UCSD-AML1 (cell line): ENCODE data around the gene HIP1.
"Not testable (repeated sequence)": the region's sequence is repeated elsewhere in the genome, so short reads cannot be mapped to it uniquely, and the experiment has no call there.

Experiments
- DNase-seq: peaks from one replicate; lab custom pipeline; 2025; ENCODE audit not compliant: unreplicated experiment; lab: John Stamatoyannopoulos, UW

Gene HIP1

DNA sequence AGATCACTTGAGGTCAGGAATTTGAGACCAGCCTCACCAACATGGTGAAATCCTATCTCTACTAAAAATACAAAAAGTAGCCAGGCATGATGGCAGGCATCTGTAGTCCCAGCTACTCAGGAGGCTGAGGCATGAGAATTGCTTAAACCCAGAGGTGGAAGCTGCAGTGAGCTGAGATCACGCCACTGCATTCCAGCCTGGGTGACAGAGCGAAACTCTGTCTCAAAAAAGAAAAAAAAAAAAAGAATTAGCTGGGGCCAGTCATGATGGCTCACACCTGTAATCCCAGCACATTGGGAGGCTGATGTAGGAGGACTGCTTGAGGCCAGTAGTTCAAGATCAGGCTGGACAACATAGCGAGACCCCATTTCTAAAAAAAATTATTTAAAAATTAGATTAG lies 21.0 kb downstream of the HIP1 start:
- DNase-seq: not testable (repeated sequence)

DNA sequence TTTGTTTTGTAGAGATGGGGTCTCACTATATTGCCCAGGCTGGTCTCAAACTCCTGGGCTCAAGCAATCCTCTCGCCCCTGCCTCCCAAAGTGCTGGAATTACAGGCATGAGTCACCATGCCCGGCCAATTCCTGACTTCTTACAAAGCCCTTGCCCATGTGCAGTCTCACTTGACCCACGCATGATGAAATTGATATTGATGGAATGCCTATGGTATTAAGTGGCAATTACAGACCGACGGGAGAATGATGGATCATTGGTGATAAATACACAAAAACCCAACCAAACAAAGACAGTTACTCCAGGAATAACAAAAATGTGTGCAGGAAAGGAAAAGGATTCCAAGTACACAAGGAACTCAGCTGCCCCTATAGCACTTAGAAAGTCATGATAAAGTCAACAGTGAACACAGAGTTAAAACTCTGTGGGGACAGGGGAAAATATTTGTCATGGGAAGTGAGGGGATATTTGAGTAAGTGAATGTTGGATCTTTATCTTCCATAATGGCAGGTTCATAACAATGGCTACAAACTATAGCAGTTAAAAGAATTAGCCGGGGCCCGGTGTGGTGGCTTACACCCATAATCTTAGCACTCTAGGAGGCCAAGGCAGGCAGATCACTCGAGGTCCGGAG lies 21.6 kb downstream of the HIP1 start:
- DNase-seq: no peak

DNA sequence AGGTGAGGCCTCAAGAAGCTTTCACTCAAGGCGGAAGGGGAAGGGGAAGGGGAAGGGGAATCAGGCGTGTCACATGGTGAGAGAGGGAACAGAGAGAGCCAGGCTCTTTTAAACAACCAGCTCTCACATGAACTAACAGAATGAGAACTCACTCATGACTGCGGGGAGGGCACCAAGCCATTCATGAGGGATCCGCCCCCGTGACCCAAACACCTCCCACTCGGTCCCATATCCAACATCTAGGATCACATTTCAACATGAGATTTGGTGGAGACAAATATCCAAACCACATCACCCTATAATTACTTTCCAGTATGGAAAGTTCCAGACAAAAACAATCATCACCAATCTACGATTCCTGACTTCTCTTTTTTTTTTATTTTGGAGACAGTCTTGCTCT lies 22.9 kb downstream of the HIP1 start:
- no peak for DNase-seq

DNA sequence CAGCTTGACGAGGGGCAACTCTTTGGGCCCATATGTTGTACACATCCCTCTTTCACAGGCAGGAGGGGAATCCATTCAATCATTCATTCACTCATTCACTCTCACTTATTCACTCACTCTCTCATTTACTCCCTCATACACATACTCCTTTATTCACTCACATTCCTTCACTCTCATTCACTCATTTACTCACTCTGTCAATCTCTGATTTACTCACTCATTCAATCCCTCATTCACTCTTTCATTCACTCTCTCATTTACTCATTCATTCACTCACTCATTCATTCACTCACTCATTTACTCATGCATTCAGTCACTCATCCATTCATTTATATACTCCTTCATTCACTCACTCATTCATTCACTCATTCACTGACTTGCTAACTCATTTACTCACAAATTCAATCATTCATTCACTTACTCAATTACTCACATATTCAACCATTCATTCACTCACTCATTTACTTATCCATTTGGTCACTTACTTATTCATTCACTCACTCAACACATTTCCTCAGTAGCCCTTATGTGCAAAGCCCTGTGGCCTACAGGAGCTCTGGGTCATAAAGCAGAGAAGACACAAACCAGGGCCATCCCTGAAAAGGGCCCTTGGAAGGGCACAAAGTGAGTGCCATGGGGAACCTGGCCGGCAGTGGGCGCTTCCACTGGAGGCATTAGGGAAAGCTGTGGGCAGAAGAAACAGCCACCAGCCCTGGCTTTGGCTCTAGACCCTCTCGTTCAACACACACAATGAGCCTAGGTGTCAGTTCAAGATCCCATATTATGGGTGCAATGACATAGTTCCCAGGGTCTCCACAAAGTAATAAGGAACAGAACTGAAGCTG lies 26.0 kb downstream of the HIP1 start:
- DNase-seq: no peak

DNA sequence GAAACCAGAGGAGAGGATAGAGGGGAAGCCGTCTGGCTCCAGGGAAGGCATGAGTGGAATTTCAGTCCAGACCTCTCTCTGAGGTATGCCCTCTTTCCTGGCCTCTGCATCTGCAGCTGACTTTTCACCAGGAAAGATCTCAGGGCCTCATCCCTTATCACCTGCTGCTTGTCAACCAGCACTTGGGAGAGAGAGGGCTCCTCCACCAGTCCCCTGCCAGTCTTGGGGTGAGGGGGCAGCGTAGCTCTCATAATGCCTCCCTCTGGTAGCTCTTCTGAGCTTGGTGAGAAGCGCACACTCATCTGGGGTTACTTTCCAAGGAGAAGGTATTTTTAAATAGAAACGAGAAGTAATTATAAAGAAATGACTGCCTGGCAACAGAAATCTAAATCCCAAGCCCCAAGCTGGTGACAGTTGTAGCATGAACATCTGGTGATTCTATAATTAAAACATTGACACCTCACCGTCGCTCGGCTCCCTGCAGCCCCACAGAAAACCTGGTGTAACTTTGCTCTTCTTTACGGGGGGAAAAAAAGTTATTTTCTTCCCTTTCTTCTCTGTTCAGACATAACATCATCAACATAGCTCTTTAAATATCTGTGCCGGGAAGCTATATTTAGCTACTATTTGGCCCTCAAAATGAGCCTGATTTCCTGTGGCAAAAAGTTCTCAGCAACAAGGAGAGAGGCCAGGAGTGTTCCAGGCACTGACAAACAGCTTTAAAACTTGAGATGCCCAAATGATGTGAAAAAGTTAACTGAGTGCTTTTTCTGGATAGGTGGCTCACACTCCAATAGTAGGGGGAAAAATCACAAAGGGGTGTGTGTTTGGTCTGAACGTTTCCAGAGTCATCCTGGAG lies 26.9 kb downstream of the HIP1 start:
- DNase-seq: no peak

DNA sequence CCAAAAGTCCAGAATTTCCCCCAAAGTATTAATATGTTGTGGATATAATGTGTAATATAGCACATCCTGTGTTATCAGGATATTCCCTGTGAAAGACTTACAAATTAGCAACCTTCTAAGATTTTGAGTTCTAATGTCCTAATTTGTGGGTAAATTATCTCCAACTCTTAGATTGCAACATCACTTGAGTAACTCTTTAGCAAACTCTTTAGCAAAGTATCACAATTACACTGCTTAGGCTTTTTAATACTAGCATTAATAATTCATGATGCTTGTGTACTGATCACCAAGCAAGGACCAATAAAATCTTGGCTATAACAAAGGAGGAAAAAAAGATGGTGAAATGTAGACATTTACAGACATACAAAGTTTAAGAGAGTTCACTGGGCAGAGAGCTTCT lies 27.7 kb downstream of the HIP1 start:
- DNase-seq: no peak

DNA sequence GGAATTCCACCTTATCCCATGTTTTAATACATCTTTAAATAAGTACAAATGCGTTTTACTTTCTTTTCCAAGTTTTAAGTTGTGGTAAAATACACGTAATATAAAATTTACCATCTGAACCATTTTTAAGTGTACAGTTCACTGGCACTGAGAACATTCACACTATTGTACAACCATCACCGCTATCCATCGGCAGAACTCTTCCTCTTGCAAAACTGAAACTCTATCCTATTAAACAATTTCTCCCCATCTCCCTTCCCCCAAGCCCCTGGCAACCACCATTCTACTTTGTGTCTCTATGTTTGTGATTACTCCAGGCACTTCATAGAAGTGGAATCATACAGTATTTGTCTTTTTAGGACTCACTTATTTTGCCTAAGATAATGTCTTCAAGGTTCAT lies 33.8 kb downstream of the HIP1 start:
- no peak for DNase-seq

DNA sequence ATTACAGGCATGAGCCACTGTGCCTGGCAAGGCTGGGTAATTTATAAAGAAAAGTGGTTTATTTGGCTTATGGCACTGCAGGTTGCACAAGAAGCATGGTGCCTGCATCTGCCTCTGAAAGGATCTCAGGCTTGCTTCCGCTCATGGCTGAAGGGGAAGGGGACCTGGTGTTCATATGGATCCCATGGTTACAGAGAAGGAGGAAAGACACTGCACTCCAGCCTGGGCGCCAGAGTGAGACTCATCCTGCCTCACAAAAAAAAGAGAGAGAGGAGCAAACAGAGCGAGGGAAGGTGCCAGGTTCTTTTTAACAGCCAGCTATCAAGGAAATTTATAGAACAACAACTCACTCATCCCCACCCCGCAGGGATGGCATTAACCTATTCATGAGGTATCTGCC lies 36.2 kb downstream of the HIP1 start:
- no peak for DNase-seq

DNA sequence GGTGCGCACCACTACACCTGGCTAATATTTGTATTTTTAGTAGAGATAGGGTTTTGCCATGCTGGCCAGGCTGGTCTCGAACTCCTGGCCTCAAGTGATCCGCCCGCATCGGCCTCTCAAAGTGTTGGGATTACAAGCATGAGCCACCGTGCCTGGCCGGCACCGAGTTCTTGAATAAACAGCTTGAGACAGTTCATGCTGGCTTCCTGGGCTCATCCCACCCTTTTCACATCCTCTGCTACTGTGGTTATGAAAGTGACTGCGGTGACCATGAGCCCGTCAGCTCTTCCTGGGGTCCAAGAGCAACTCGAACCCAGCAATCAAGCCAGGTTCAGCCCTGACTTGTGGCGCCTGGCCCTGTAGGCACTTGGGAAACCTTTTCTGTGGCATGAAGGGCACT lies 38.7 kb downstream of the HIP1 start:
- no peak for DNase-seq

DNA sequence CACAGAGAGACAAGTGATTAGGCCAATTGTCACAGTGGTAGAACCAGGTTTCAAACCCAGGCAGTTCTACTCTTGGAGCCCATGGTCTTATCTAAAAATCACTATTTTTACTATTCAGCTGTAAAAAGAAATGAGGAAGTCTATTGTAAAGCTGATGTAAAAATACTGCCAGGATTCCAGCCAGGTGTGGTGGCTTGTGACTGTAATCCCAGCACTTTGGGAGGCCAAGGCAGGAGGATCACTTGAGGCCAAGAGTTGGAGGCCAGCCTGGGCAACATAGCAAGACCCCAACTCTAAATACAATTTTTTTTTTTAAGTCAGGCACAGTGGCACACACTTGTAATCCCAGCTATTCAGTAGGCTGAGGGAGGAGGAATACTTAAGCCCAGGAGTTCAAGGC lies 40.4 kb downstream of the HIP1 start:
- no peak for DNase-seq

DNA sequence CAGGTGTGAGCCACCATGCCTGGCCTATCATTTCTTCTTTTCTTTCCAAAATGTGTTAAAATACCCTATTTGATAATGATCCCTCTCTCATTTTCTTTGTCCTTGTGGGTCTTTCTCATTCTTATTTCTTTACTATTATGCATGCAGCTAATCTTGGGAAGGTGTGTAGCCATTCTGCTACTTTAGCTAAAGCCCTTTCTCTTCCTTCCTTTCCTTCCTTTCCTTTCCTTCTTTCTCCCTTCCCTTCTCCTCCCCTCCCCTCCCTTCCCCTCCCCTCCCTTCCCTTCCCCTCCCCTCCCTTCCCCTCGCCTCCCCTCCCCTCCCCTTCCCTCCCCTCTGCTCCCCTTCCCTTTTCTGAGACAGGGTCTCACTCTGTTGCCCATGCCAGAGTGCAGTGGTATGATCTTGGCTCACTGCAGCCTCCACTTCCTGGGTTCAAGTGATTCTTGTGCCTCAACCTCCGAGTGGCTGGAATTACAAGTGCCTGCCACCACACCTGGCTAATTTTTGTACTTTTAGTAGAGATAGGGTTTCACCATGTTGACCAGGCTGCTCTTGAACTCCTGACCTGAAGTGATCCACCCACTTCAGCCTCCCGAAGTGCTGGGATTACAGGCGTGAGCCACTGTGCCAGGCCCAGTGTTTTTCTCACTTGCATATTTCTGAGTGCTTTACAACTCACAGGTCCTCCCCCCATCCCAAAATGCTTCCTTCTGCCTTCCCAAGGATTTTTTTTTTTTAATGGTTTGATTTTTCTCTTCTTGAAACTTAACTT lies 42.3 kb downstream of the HIP1 start:
- no peak for DNase-seq

DNA sequence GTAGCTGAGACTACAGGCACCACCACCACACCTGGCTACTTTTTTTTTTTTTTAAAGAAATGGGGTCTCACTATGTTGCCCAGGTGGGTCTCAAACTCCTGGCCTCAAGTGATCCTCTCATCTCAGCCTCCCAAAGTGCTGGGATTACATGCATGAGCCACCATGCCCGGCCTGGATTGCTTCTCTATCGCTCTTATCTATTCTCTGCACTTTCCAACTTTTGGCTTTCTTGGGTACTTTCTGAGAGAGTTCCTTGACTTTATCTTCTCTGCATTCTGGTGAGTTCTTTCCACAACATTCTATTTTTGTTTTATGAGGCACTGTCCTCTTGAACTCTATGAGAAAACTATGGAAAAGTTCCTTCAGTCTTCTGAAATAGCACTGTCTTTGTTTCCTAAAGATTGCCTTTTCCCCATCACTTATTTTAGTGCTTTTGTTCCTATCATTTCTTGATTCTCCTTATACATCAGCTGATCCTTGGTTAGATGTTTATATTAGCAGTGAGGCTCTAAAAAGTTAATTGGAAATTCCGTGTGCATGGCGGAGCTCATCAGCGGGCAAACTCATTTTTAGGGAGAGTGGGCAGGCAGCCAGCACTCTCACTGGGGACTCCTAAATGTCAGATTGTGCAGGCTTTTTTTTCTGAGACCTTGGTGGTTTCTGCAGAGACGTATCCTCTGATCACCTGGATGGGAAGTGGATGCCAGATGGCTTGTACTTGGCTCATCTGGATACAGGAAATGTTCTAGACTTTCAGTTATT lies 43.9 kb downstream of the HIP1 start:
- DNase-seq: no peak

DNA sequence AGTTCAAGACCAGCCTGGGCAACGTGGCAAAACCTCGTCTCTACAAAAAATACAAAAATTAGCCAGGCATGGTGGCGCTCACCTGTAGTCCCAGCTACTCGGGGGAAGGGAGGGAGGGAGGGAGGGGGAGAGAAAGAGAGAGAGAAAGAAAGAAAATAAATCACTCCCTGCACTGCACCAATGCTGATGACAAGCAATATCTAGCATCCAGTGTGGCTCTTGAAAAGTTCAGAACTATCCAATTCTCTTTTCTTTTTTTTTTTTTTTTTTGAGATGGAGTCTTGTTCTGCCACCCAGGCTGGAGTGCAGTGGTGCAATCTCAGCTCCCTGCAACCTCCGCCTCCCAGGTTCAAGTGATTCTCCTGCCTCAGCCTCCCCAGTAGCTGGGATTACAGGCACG lies 45.1 kb downstream of the HIP1 start:
- not testable (repeated sequence) for DNase-seq

DNA sequence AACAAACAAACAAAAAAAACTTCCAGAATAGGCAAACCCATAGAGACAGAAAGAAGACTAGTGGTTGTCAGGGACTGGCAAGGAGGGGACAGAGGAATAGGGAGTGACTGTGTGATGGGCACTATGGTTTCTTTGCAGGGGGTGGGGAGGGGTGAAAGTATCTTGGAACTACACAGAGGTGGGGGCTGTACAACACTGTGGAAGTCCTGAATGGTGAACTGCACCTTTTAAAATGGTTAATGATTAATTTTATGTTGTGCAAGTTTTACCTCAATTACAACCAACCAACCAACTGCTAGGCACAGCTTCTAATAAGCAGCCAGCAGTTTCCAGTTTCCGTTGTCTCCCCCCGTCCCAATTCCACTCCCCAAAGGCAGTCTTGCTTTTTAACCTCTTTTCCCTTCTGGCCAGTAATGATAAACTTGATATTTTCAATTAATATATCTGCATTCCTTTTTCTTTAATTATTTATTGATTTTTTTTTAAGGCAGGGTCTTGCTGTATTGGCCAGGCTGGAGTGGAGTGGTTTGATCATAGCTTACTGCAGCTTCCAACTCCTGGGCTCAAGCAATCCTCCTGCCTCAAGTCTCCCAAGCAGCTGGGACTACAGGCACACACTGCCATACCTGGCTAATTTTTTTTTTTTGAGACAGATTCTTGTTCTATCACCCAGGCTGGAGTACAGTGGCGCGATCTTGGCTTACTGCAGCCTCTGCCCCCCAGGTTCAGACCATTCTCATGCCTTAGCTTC lies 46.8 kb downstream of the HIP1 start:
- no peak for DNase-seq

DNA sequence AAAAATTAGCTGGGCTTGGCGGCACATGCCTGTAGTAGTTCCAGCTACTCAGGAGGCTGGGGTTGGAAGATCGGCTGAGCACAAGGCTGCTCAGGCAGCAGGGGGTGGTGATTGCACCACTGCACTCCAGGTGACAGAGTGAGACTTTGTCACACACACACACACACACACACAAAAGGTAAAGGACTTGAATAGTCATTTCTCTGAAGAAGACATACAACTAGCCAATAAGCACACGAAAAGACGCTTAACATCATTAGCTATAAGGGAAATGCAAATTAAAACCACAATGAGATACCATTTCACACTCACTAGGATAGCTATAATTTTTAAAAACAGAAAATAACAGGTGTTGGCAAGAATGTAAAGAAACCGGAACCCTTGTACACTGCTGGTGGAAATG lies 48.6 kb downstream of the HIP1 start:
- DNase-seq: no peak

DNA sequence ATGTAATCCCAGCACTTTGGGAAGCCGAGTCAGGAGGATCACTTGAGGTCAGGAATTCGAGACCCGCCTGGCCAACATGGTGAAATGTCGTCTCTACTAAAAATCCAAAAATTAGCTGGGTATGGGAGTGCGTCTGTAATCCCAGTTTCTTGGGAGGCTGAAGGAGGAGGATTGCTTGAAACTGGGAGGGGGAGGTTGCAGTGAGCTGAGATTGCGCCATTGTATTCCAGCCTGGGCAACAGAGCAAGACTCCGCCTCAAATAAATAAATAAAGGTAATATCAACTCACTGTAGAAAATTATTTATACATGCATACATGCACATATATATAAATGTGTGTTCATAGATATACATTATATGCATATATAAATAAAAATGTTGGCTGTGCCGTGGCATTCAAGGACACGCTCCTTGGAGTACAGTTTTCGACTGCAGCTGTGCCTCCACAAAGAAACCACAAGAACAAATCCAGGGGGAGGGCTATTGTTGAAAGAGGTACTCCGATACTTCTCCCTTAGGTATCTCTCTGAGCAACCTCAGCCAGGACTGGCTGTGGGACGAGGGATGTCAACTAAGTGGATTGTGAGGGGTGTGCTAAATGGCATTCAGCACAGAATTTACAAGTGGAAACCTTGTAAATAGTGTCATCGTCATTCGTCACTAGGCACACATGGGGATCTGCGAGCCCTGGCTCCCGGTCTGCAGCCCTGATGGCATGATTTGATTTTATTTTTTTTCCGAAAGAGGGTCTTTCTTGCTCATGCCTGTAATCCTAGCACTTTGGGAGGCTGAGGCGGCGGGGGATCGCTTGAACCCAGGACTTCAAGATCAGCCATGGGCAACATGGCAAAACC lies 49.3 kb downstream of the HIP1 start:
- no peak for DNase-seq

DNA sequence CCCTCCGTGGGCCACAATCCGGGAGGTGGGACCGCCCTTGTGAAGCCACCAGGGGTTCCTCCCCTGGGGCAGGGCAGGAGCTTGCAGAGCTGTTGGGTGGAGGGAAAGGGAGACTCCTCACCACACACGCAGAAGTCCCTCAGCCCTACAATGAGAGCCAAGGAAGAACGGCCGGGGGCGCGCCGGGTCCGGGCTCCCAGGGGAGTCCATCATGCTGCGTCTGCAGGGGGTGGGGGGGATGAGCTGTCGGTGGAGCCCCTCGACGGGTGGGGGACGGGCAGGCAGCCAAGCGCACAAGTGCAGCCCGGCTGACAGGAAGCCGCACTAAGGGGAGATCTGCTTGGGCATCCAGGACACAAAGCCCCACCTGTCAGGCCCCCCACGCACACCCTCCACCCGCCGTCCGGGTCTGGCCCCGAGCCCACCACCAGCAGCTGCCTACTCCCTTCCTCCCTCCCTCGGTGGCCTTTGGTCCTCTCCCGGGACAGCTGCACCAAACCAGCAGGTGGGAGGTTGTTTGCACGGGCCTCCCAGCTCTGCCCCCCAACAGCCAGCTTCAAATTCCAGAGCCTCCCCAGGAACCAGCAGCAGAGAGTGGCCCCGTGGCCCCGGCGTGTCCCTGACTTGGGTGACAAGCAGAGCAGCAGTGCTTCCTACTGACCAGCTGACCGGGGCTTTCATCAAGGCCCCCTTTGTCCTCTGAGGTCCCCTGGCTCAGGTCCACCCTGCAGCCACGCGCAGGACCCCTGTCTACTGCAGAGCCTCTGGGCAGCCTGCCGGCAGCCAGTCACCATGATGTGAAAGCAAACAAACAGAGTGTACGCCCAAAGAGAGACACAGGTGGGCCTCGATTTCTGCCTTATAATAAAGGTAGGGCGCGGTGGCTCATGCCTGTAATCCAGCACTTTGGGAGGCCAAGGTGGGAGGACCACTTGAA lies 50.3 kb downstream of the HIP1 start:
- no peak for DNase-seq
